ENCODE measurements around the gene CTTNBP2.

Gene CTTNBP2

GRCh38 chr7:117870448-117871130 lies 2.7 kb downstream of the CTTNBP2 start:
- TF ChIP-seq, protein P1, sequence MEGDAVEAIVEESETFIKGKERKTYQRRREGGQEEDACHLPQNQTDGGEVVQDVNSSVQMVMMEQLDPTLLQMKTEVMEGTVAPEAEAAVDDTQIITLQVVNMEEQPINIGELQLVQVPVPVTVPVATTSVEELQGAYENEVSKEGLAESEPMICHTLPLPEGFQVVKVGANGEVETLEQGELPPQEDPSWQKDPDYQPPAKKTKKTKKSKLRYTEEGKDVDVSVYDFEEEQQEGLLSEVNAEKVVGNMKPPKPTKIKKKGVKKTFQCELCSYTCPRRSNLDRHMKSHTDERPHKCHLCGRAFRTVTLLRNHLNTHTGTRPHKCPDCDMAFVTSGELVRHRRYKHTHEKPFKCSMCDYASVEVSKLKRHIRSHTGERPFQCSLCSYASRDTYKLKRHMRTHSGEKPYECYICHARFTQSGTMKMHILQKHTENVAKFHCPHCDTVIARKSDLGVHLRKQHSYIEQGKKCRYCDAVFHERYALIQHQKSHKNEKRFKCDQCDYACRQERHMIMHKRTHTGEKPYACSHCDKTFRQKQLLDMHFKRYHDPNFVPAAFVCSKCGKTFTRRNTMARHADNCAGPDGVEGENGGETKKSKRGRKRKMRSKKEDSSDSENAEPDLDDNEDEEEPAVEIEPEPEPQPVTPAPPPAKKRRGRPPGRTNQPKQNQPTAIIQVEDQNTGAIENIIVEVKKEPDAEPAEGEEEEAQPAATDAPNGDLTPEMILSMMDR (IDR thresholded peaks at IDR 0.05) = no peak
- no peaks in the 10 kb centered on the region for H3K9me3 ChIP-seq
- no peaks in the 10 kb centered on the region for H3K4me1 ChIP-seq (ENCODE audit: control insufficient read depth in 1 of 2, insufficient read depth in 1 of 2, low read depth in 1 of 2, low read length in 1 of 2)
- H3K4me3 ChIP-seq (ENCODE audit: low read depth in 1 of 2, low read length in 1 of 2) = no peak overlapping the region
- H3K27me3 ChIP-seq = peaks cover 95% of the 10 kb centered on the region
- H3K36me3 ChIP-seq = no peaks in the 10 kb centered on the region
- no peak overlapping the region for H3K27ac ChIP-seq

- Histone ChIP-seq H3K4me1 (ENCODE audit: control insufficient read depth in 1 of 2, insufficient read depth in 1 of 2, low read depth in 1 of 2, low read length in 1 of 2) (no peaks in the 10 kb centered on the region), H3K36me3 (no peaks in the 10 kb centered on the region), H3K4me3 (ENCODE audit: low read depth in 1 of 2, low read length in 1 of 2) (no peak overlapping the region), H3K27ac (no peak overlapping the region), H3K27me3 (peaks cover 83% of the 10 kb centered on the region), H3K9me3 (no peaks in the 10 kb centered on the region)
- TF ChIP-seq, protein P1 (IDR thresholded peaks at IDR 0.05) = no peak
Measured at GRCh38 chr7:117869374-117869773, 3.9 kb downstream of the CTTNBP2 start.

- H3K9me3 ChIP-seq = no peaks in the 10 kb centered on the region
- H3K27ac ChIP-seq = no peak overlapping the region
- H3K36me3 ChIP-seq = no peaks in the 10 kb centered on the region
Measured at GRCh38 chr7:117863618-117864017, 9.6 kb downstream of the CTTNBP2 start.

DNA sequence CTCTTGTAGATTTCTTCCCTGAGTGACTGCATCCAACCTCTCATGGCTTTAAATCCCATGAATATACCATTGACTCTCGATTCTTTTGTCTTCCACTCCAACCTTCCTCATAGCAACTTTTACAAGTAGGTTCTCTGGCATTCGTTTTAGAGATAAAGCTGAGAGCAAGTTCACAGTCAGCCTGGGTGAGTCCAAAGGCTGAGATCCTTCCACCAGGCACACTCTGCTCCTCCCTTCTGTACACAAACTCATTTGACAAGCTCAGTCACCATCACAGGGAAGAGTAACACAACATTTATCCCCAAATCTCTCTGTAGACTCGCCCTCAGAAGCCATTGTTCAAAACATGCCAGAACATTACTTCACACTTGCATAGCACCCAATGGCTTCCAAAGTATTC lies 10.9 kb downstream of the CTTNBP2 start:
- TF ChIP-seq, protein P1 (IDR thresholded peaks at IDR 0.05) = no peak
- Histone ChIP-seq H3K4me3 (ENCODE audit: low read depth in 1 of 2, low read length in 1 of 2) (no peak overlapping the region), H3K27ac (no peak overlapping the region), H3K4me1 (ENCODE audit: control insufficient read depth in 1 of 2, insufficient read depth in 1 of 2, low read depth in 1 of 2, low read length in 1 of 2) (no peaks in the 10 kb centered on the region), H3K36me3 (no peaks in the 10 kb centered on the region), H3K9me3 (no peaks in the 10 kb centered on the region), H3K27me3 (peaks cover 14% of the 10 kb centered on the region)

More at GRCh38 chr7:117863618-117864017, 9.6 kb downstream of the CTTNBP2 start:
- Histone ChIP-seq H3K4me3 (ENCODE audit: low read depth in 1 of 2, low read length in 1 of 2) (no peak overlapping the region), H3K27me3 (peaks cover 26% of the 10 kb centered on the region), H3K4me1 (ENCODE audit: control insufficient read depth in 1 of 2, insufficient read depth in 1 of 2, low read depth in 1 of 2, low read length in 1 of 2) (no peaks in the 10 kb centered on the region)
- TF ChIP-seq, protein P1 (IDR thresholded peaks at IDR 0.05) = no peak

GRCh38 chr7:117859246-117859812 lies 13.9 kb downstream of the CTTNBP2 start:
- Histone ChIP-seq H3K4me1 (ENCODE audit: control insufficient read depth in 1 of 2, insufficient read depth in 1 of 2, low read depth in 1 of 2, low read length in 1 of 2) (no peaks in the 10 kb centered on the region), H3K27ac (no peak overlapping the region), H3K9me3 (no peaks in the 10 kb centered on the region), H3K36me3 (no peaks in the 10 kb centered on the region), H3K27me3 (no peaks in the 10 kb centered on the region), H3K4me3 (ENCODE audit: low read depth in 1 of 2, low read length in 1 of 2) (no peak overlapping the region)
- TF ChIP-seq, protein P1 (IDR thresholded peaks at IDR 0.05) = no peak
